ENCODE measurements around the gene SYVN1. TPM values are rescaled to one million over a fixed set of nuclear protein-coding genes. Genes with fewer than 3 reads are reported as not detected.

Gene SYVN1
- total RNA-seq, 1 donor from 2014 or later = 52.6 TPM

DNA sequence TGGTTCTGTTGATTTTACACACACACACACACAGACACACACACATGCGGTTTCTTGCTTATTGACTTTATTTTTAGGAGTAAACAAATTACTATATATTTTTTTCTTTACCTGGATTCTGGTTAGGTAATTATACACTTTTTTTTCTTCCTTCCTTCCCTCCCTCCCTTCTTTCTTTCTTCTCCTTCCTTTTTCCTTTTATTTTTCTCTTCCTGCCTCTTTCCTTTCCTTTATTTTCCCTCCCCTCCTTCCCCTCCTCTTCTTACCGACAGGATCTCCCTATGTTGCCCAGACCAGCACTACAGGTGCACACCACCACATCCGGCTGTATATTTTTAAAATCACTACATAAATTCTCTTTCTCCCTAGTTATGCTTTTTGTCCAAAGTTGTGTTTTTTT, 32.6 kb upstream of the SYVN1 start:
- H3K4me3 Mint-ChIP-seq = no peak overlapping the region
- no peak for TF ChIP-seq CTCF (IDR thresholded peaks at IDR 0.05; ENCODE audit: unreplicated experiment)
- no peaks in the 10 kb centered on the region for H3K27me3 Mint-ChIP-seq (ENCODE audit: low read depth)
- DNase-seq (ENCODE audit: low spot score in 2 of 2, unreplicated experiment in 2 of 2) = no peak
- no peaks in the 10 kb centered on the region for H3K36me3 Mint-ChIP-seq
- no peaks in the 10 kb centered on the region for H3K4me1 Mint-ChIP-seq
- no peak overlapping the region for H3K27ac Mint-ChIP-seq
- H3K9me3 Mint-ChIP-seq = no peaks in the 10 kb centered on the region

GRCh38 chr11:65165410-65166317, 31.3 kb upstream of the SYVN1 start:
- Mint-ChIP-seq H3K4me3 (no peak overlapping the region), H3K36me3 (no peaks in the 10 kb centered on the region), H3K9me3 (no peaks in the 10 kb centered on the region), H3K4me1 (no peaks in the 10 kb centered on the region), H3K27ac (no peak overlapping the region), H3K27me3 (ENCODE audit: low read depth) (peaks cover 2% of the 10 kb centered on the region)
- DNase-seq (ENCODE audit: low spot score in 2 of 2, unreplicated experiment in 2 of 2) = no peak
- TF ChIP-seq CTCF (IDR thresholded peaks at IDR 0.05; ENCODE audit: unreplicated experiment) = no peak

DNA sequence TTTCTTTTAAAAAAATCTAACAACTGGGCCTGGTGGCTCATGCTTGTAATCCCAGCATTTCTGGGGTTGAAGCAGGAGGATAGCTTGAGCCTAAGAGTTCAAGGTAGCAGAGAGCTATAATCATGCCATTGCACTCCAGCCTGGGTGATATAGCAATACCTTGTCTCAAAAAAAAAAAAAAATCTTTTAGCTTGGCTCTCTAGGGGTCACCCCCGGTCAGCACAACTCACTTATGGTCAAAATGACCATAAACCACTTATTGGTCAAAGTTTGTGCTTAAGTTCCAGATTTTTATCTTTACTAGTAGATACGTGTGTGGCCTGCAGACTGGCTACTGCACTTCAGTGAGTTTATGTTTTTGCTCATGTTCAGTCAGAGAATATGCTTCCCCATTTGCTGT, 29.4 kb upstream of the SYVN1 start:
- Mint-ChIP-seq H3K27me3 (ENCODE audit: low read depth) (peaks cover 4% of the 10 kb centered on the region), H3K4me1 (no peaks in the 10 kb centered on the region), H3K4me3 (no peak overlapping the region), H3K9me3 (no peaks in the 10 kb centered on the region), H3K27ac (no peak overlapping the region), H3K36me3 (no peaks in the 10 kb centered on the region)
- no peak for DNase-seq (ENCODE audit: low spot score in 2 of 2, unreplicated experiment in 2 of 2)
- TF ChIP-seq CTCF (IDR thresholded peaks at IDR 0.05; ENCODE audit: unreplicated experiment) = no peak

GRCh38 chr11:65160643-65161042, 26.3 kb upstream of the SYVN1 start:
- no peak for DNase-seq (ENCODE audit: low spot score in 2 of 2, unreplicated experiment in 2 of 2)
- Mint-ChIP-seq H3K4me3 (no peak overlapping the region), H3K27me3 (ENCODE audit: low read depth) (peaks cover 4% of the 10 kb centered on the region), H3K4me1 (no peaks in the 10 kb centered on the region), H3K36me3 (no peaks in the 10 kb centered on the region), H3K27ac (no peak overlapping the region), H3K9me3 (no peaks in the 10 kb centered on the region)
- TF ChIP-seq CTCF (IDR thresholded peaks at IDR 0.05; ENCODE audit: unreplicated experiment) = no peak

DNA sequence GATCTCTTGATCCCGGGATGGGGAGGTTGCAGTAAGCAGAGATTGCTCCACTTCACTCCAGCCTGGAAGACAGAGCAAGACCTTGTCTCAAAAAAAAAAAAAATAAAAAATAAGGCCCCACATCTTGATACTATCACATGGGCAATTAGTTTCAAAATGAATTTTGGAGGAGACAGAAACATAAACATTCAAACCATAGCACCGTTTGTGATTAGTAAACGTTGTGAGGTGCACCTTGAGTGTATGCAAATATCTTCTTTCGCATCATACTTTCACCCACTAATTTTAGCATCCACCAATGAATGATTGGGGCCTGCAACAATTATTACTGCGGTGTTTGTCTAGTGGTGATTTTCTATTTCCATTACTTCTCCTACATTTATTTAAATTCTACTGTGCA, 24.7 kb upstream of the SYVN1 start:
- H3K4me3 Mint-ChIP-seq = no peak overlapping the region
- H3K36me3 Mint-ChIP-seq = no peaks in the 10 kb centered on the region
- no peak for TF ChIP-seq CTCF (IDR thresholded peaks at IDR 0.05; ENCODE audit: unreplicated experiment)
- no peaks in the 10 kb centered on the region for H3K9me3 Mint-ChIP-seq
- DNase-seq (ENCODE audit: low spot score in 2 of 2, unreplicated experiment in 2 of 2) = no peak
- no peaks in the 10 kb centered on the region for H3K4me1 Mint-ChIP-seq
- no peak overlapping the region for H3K27ac Mint-ChIP-seq
- peaks cover 4% of the 10 kb centered on the region for H3K27me3 Mint-ChIP-seq (ENCODE audit: low read depth)

Measured in mesothelial cell of epicardium (in vitro differentiated cells).